ENCODE measurements around the gene BST1. TPM values are rescaled to one million over a fixed set of nuclear protein-coding genes. Genes with fewer than 3 reads are reported as not detected.
"Not testable (repeated sequence)": the region's sequence is repeated elsewhere in the genome, so short reads cannot be mapped to it uniquely, and the experiment has no call there.

The BST1 gene
- total RNA-seq, 1 experiment from 2014 or later: 2.2 TPM

DNA sequence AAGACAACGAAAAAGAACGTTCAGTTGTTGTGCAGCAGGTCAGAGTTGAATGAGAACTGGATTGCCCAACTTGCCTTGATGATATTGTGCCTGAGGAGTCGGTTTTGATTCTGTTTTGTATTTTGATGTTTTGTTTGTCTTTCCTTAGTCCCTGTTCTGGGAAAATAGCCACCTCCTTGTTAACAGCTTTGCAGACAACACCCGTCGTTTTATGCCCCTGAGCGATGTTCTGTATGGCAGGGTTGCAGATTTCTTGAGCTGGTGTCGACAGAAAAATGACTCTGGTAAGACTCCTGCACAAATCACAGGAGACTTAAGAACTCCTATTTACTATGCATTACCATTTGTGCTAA, 4.5 kb downstream of the BST1 start:
- DNase-seq (ENCODE audit: low read depth): no peak

DNA sequence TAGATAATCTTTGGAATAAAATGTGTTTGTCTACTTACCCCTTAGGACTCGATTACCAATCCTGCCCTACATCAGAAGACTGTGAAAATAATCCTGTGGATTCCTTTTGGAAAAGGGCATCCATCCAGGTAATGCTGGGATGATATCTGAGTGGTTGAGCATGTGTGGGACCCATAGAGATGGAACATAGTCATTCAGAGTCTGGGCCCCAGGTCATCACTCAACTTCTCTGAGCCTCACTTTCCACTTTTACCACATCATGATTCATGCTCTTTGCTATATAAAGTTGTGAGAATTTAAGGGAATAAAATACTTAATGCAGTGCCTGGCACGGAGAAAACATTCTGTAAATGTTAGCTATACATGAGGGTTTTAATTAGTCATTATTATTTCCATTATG, 8.9 kb downstream of the BST1 start:
- DNase-seq (ENCODE audit: low read depth): no peak

DNA sequence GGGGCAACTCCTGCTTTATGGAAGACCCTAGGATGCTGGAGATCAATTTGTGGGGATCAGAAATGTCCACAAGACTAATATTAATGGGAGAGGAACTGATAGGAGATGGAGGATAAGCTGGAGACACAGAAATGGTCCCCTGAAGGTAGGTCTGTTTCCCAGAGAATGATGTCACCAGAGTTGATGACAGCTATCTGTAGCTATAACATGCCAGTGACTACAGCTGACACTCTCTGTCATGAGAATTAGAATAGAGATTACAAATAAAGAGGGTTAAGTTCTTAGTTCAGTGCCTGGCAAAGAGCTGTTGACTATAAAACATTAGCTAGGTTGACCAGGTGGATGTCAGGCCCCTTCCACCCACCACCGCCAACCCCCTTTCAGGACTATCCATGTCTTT, 9.3 kb downstream of the BST1 start:
- DNase-seq (ENCODE audit: low read depth): no peak

DNA sequence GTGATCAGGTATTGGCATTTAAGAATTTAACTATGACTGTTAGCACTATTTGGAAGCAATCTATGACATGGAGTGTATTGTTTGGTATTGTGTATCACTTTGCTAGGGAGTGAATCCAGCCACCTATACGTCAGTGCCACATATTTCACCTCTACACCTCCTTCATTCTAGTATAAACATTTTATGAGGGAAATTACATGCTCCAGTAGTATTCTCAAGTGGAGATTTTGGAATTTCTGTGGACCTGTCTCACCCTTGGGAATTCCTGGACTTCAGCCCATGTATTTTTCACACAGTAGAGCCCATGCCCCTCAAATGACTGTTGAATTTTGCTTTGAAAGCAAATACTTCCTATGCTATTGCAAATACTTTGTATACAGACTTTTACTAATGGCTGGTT, 11.3 kb downstream of the BST1 start:
- no peak for DNase-seq (ENCODE audit: low read depth)

DNA sequence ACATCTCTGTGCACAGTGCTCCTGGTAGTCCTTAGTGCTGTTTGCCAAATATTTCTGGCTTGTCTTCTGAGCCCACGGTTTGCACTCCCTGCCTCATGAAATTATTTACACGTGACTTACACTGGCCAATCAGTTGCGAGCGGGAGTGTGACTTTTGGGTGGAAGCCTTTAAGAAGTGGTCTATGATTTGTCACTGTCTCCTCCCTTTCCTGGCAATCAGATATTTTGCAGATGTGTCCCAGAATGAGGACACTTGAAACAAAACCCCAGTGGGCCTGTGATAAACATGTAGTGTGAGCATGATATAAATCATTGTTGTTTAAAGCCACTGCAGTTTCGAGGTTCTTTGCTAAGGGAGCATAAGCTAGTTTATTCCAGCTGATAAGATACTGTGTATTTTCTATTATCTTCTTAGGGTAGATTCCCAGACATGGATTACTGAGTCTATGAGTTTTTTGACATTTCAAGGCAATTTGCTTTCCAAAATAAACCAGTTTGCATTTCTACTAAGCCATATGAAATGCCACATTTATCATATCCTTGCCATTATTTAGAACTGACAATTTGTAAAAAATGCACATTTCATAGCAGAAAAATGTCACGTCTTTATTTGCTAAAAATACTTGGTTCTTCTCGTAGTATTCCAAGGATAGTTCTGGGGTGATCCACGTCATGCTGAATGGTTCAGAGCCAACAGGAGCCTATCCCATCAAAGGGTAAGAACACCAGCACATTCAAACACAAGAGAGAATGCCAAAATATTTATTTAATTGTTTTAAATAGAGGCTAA, 12.0 kb downstream of the BST1 start:
- no peak for DNase-seq (ENCODE audit: low read depth)

DNA sequence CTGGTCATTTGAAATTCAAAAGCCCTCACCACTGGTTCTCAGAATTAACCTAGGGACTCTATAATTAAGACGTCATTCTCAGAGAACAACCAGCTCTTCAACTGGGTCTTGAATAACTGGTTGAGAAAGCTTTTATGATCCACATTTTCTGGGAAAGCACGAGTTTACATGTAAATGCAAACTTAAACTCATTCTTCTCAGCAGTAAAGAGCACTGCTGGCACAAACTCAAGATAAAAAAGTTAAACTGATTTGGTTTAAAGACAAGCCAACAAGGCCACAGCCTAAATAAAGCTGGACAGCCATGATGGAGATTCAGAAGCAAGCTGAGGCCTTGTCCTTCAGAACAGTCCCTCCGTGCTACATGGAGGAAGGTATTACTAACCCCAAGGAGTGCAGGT, 13.2 kb downstream of the BST1 start:
- no peak for DNase-seq (ENCODE audit: low read depth)

DNA sequence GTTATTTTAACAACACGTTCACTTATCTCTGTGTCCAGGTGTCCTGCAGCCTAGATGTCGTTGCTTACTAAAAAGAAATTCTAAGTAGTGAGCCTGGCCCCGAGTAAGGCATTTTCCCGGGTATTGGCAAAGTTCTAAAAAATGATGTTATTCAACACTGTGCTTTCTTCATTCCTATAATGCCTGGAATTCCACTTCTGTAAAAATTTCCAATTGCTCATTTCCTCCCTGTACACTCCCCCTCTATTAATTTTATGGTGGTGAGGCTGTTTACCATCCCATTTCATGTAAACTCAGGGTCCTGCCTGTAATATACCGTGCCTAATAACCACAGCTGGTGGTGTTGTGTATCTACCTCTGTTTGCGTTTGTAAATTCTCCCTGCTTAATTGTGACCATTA, 14.2 kb downstream of the BST1 start:
- peak; percentile 34 for DNase-seq (ENCODE audit: low read depth)

DNA sequence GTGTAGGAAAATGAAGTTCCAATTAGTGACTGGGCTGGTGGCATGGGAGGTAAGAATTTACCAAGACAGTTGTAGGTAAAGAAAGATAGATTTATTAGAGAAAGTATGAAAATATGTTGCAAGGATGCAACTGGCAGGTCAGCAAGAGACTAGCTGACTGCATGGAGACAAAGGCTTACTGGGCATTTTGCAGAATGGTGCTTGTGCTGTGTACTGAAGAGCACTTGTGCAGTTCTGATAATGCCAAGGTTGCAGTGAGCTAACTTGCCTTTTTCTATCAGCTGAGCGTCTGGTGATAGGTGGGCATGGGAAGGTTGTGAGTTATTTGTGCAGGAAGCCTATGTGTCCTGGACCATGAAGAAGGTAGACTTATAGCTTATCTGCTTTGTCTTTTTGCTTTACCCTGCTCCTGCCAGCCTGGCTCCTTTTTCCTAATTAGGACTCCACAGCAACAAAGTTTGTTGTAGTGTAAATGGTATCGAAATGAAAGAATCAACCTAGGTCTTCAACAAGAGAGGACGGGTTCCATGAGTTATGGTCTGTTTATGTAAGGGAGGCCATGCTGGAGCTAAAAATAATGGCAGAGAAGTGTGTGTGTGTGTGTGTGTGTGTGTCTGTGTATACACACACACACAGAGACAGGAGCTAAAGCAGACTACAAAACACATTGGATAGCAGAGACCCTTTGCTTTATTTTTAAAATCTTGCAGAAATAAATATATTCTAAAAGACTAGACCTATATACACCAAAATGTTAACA, 15.0 kb downstream of the BST1 start:
- no peak for DNase-seq (ENCODE audit: low read depth)

DNA sequence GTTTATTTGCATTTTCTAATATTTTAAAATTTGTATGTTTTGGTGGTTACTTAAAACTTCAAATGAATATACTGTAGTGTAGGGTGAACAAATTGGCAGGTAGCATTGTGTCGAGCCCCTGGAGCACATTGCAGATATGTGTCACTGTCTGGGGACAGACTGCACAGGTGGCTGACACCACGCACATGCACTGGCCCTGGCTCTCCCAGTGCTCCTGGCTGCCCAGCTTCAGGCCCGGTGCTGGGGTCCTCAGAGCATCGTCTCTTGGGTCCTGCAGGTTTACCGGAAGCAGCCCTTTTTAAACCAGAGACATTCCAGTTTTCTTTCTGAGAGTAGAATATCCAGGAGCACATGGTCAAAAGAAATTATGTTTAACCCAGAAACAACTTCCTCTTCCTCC, 15.6 kb downstream of the BST1 start:
- DNase-seq (ENCODE audit: low read depth): no peak

DNA sequence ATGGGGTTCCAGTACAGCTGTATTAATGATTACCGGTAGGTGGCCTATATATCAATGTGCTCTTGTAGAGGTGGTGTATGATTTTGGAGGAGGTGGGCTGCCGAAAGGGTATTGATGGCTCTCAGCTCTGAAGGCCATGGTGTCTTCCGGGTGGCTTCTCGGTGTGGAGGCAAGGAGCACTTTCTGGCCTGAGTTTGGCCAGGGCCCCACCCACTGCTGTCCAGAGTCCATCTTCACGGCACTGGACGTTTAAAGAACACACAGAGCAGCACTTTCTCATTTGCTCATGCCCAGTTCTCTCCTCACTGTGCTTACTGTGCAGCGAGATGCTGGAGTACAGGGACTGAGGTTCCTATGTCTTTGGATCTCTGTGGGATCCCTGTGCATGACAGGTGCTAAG, 16.1 kb downstream of the BST1 start:
- DNase-seq (ENCODE audit: low read depth): no peak

DNA sequence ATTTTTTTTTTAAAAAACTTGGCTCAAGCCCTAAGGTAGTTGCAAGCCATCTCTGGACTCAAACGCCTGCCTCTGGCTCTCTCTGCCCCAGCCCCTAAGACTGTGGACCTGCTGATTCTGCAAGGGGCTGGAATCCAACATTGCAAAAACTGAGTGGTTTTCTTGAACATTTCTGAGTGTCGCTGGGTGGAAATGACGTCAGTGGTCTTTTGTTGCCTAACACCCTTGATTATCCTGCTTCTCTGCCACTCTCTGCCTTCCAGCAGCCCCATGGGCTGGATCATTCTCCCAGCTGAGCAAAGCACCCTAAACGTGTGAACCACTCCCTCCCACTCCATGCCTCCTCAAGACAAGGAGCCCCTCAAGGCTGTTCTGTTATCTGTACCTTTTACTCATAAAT, 16.6 kb downstream of the BST1 start:
- DNase-seq (ENCODE audit: low read depth): no peak

DNA sequence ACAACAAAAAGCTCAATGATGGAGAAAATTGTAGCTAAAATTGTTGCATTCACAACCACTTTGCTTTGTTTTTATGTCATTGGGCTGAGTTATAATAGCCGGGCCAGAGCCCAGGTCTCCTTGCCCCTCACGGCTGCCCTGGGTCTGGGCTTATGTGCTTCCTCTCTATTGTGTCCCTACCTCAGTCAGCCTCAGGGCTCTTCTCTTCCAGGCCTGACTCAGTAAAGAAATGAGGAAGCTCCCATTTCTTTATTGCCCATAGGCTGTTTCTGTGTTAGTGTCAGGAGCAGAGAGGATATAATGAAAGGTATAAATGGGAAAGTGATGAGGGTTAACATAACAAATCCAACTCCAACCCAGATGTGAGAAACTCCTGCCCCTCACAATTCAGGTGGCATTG, 18.0 kb downstream of the BST1 start:
- no peak for DNase-seq (ENCODE audit: low read depth)

DNA sequence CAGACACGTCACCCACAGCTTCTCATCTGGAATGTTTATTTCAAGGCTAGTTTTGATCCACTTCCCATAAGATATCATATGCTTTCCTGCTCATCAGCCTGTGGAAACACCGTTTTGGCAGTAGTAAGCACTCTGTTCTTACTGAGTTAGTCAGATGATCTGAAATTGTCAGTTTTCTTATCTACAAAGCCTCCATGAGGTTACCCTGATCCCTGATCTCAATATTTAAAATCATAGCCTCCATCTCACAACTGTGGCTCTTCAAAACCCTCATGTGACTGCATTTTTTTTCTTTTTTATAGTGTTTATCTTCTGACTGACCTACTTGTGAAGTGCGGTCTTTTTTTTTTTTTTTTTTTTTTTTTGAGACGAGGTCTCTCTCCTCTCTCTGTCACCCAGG, 22.7 kb downstream of the BST1 start:
- no peak for DNase-seq (ENCODE audit: low read depth)

DNA sequence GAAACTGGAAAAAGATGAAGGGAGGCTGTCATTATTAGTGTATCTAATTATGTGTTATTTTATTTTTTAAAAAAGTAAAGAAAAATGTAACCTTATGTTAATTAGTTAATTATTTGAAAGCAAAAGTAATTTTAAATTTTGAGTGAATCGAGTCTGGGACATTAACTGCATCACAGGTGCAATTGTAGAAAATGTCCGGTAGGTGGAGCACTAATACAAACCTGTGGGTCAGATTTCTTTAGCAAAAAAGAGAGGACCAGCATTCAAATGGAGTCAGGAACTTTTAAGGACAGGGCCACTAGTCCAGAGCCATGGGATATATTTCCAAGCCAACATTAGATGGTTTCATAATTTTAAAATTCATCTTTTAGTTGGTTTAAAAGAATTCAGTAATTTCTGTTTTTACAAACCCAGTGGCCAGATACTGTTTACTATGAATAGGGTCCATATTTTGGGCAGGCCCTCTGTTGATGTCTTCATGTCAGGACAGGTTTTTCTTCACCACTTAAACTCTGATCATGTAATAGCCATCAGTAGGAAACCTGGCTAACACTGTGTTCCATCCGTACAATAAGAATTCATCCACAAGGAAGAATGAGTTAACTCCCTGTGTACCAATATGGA, 27.2 kb downstream of the BST1 start:
- DNase-seq (ENCODE audit: low read depth): peak; percentile 46

DNA sequence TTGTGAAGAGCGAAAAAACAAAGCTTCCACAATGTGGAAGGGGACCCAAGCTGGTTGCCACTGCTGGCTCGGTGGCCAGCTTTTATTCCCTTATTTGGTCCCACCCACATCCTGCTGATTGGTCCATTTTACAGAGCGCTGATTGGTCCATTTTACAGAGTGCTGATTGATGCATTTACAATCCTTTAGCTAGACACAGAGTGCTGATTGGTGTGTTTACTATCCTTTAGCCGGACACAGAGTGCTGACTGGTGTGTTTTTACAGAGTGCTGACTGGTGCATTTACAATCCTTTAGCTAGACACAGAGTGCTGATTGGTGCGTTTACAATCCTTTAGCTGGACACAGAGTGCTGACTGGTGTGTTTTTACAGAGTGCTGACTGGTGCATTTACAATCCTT, 30.2 kb downstream of the BST1 start:
- not testable (repeated sequence) for DNase-seq (ENCODE audit: low read depth)

DNA sequence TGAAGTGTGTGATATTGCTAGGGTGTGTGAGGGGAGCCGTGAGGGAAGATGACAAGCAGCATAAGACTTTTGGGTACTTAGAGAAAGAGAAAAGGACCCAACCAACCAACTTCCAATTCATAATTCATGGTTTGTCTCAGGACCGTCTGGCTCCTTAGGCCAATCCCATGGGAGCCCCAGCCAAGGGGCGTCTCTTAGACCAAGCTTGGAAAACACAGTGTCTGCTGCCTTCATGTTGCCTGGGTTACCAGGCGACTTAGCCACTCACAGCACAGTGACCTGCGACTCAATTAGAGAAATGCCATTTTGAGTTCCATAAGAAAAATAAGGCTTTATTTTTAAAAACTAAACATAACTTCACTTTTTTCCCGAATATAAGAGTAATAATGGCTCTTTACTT, 32.7 kb downstream of the BST1 start:
- DNase-seq (ENCODE audit: low read depth): no peak

DNA sequence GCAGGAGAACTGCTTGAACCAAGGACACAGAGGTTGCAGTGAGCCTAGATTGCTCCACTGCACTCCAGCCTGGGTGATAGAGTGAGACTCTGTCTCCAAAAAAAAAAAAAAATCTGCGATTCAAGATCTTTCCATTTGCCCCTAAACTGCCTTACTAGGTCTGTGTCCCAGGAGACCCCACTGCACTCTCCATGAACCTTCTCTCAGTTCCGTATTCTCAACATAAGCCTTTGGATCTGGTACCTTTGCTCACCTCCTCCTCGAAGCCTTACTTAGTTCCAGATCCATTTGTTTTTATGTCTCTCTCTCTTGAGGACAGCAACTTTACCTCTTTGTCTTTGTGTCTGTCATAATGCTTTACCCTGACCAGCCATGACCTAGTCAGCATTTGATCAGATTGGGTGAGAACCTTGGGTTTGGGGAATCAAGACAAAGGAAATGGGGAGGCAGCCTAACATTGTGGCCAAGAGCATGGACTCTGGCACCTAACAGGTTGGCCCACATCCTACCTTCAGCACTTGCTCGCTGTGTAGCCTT, 33.7 kb downstream of the BST1 start:
- no peak for DNase-seq (ENCODE audit: low read depth)

DNA sequence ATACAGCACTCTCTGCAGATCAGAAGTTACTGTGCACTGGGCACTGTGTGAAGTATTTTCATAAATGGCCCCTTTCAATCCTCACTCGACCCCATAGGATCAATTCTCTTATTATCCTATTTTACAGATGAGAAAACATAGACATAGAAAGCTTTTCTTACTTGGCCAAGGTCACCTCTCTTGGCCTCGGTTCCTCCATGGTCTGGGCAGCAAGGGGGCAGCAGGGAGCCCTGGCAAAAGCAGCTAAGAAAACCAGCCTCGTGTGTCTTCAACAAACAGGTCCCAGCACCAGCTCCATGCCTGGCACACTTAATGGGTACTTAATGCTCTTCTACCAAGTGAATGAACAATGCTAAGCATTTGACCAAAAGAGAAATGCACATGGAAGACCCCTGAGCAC, 34.4 kb downstream of the BST1 start:
- no peak for DNase-seq (ENCODE audit: low read depth)

DNA sequence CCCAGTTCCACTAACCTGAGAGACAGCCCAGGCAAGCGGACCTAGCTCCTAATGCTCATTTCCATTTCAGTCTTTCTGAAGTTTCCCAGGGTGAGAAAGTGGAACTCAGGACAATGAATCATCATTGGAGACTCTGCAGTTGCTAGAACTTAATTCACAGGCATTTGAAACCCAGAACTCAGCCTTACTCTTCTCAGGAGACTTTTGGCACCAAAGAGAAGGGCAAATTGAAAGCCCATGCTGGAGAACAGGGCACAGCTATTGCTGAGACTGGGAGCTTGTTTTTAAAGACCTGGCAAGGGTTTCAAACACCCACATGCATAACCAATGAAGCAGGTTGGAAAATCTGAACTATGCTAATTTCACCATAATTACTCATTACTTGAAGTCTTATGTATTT, 36.0 kb downstream of the BST1 start:
- no peak for DNase-seq (ENCODE audit: low read depth)

DNA sequence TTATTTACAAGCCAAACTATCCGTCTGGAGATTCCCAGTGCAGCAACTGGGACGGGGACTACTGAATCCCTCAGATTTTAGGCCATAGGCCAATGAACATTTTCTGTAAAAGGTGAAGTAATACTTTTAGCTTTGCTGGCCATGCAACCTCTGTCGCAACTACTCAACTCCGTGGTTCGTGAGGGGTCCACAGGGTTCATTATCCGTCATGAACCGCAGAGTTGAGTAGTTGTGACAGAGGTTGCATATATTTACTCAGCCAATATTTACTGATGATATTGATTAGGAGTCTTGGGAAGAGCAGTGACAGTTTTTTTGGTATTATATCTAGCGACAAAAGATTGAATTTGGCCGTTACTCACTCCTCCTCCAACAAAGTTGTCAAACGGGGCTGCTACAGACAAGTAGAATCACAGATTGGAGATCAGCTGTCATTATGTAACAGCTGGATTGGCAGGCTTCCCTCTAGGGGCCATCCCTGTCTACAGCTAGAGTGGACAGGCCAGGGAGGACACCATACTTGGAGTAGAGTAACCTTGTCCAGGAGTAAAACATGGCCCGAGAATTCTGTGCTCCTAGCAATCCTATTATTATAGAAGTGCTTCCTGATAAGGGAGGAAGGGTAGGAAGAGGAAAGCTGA, 38.0 kb downstream of the BST1 start:
- DNase-seq (ENCODE audit: low read depth): no peak

DNA sequence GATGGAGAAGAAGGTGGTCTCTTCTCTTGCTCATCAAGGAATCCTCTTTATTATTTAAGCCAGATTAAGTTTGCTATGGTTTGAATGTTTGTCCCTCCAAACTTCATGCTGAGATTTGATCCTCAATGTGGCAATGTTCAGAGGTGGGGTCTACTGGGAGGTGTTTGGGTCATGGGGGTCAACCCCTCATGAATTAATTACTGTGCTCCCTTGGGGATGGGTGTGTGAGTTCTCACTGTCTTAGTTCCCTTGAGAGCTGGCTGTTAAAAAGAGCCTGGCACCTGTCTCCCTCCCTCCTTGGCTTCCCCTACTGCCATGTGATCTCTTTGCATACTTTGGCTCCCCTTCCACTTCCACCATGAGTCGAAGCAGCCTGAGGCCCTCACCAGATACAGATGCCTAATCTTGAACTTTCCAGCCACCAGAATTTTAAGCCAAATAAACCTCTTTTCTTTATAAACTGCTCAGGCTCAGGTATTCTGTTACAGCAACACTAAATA, 39.3 kb downstream of the BST1 start:
- DNase-seq (ENCODE audit: low read depth): no peak

DNA sequence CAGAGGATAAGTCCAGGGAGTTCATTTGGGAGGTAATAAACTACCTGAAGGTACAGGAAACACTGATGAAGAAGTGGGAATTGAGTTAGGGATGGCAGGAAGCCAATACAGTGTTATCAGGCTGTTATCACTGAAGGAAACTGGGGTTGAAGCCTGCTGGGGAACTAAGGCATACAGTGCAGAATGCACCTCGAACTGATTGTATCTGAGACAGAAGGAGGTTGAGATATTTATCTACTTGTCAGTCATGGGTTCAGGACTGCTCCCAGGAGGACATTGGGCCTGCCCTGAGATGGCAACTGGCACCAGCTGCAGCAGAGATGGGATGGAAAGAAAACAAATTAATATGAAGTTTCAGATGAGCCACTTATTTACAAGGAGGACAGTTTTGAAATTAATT, 39.8 kb downstream of the BST1 start:
- DNase-seq (ENCODE audit: low read depth): no peak

Measured in LHCN-M2 (cell line).